Measurements from ENCODE around the gene CCDC88A.
"Not testable (repeated sequence)": the region's sequence is repeated elsewhere in the genome, so short reads cannot be mapped to it uniquely, and the experiment has no call there.

Gene CCDC88A

GRCh38 chr2:55282110-55282917, 137.3 kb downstream of the CCDC88A start:
- DNase-seq, result peak; percentile 56

- not testable (repeated sequence) for DNase-seq
Measured at GRCh38 chr2:55280851-55281546, 138.7 kb downstream of the CCDC88A start.

GRCh38 chr2:55279859-55280424, 139.7 kb downstream of the CCDC88A start:
- not testable (repeated sequence) for DNase-seq

- not testable (repeated sequence) for DNase-seq
Measured at GRCh38 chr2:55279214-55279835, 140.3 kb downstream of the CCDC88A start.

- no peak for DNase-seq
Measured at GRCh38 chr2:55277310-55277709, 142.3 kb downstream of the CCDC88A start.

- not testable (repeated sequence) for DNase-seq
Measured at GRCh38 chr2:55274346-55274745, 145.3 kb downstream of the CCDC88A start.

- DNase-seq, result no peak
Measured at GRCh38 chr2:55269645-55269990, 150.0 kb downstream of the CCDC88A start.

GRCh38 chr2:55268907-55269644, 150.6 kb downstream of the CCDC88A start, which contains the start of gene MTIF2:
Gene MTIF2 (minus strand): TSS chr2:55269231. CDS start chr2:55263858, 5,373 bp downstream.
- peak; percentile 76 for DNase-seq

- DNase-seq, result no peak
Measured at GRCh38 chr2:55268288-55268906, 151.3 kb downstream of the CCDC88A start.

- not testable (repeated sequence) for DNase-seq
Measured at GRCh38 chr2:55259586-55259985, 160.1 kb downstream of the CCDC88A start.

- DNase-seq, result no peak
Measured at GRCh38 chr2:55252832-55253231, 166.8 kb downstream of the CCDC88A start.

- DNase-seq, result no peak
Measured at GRCh38 chr2:55247025-55247424, 172.6 kb downstream of the CCDC88A start.

- no peak for DNase-seq
Measured at GRCh38 chr2:55245411-55245810, 174.2 kb downstream of the CCDC88A start.

- no peak for DNase-seq
Measured at GRCh38 chr2:55242617-55243016, 177.0 kb downstream of the CCDC88A start.

GRCh38 chr2:55241582-55241981, 178.1 kb downstream of the CCDC88A start:
- DNase-seq, result not testable (repeated sequence)

GRCh38 chr2:55239656-55240222, 179.9 kb downstream of the CCDC88A start:
- DNase-seq, result no peak
